Astrocyte (in vitro differentiated cells and primary cell): Measurements from ENCODE around the gene PHC2.

ENCODE experiments used
- CTCF ChIP-seq: IDR thresholded peaks from 2 replicates; pipeline ENCODE4 v1.5.1; 2011; ENCODE audit warnings: low read depth, mild to moderate bottlenecking, inconsistent platforms, low read length, moderate library complexity; ENCODE audit not compliant: insufficient read depth
- EZH2 ChIP-seq: IDR thresholded peaks from 2 replicates; pipeline ENCODE4 v1.6.1; 2012; ENCODE audit warnings: mild to moderate bottlenecking, low read length, inconsistent platforms; ENCODE audit not compliant: insufficient read depth

GRCh38 chr1:33456502-33456886 is 25.6 kb upstream of the PHC2 start:
- TF ChIP-seq CTCF (no peak), EZH2 (no peak)
